ENCODE data around the gene GNL1.
"Not testable (repeated sequence)": the region's sequence is repeated elsewhere in the genome, so short reads cannot be mapped to it uniquely, and the experiment has no call there.

DNA sequence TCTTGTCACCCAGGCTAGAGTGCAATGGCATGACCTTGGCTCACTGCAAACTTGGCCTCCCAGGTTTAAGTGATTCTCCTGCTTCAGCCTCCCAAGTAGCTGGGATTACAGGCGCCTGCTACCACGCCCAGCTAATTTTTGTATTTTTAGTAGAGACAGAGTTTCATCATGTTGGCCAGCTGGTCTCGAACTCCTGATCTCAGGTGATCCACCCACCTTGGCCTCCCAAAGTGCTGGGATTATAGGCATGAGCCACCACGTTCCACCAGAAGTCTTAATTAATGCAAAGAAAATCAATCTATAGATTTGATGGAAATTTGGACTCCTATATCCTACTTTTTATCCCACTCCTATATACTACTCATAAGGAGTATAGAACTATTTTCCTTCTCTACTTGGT lies 61.2 kb downstream of the GNL1 start:
- TF ChIP-seq EZH2 (IDR thresholded peaks at IDR 0.05; ENCODE audit: borderline replicate concordance, low read depth, low read length, severe bottlenecking) = not testable (repeated sequence)
- TF ChIP-seq, protein P1, sequence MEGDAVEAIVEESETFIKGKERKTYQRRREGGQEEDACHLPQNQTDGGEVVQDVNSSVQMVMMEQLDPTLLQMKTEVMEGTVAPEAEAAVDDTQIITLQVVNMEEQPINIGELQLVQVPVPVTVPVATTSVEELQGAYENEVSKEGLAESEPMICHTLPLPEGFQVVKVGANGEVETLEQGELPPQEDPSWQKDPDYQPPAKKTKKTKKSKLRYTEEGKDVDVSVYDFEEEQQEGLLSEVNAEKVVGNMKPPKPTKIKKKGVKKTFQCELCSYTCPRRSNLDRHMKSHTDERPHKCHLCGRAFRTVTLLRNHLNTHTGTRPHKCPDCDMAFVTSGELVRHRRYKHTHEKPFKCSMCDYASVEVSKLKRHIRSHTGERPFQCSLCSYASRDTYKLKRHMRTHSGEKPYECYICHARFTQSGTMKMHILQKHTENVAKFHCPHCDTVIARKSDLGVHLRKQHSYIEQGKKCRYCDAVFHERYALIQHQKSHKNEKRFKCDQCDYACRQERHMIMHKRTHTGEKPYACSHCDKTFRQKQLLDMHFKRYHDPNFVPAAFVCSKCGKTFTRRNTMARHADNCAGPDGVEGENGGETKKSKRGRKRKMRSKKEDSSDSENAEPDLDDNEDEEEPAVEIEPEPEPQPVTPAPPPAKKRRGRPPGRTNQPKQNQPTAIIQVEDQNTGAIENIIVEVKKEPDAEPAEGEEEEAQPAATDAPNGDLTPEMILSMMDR (IDR thresholded peaks at IDR 0.05; ENCODE audit: borderline replicate concordance, extremely low read depth, low read length, poor library complexity, severe bottlenecking) = not testable (repeated sequence)

Data from DND-41 (cell line).